Thyroid gland (tissue), 4 donors: Measurements from ENCODE around the gene LCP1. TPM values are rescaled to one million over a fixed set of nuclear protein-coding genes. Genes with fewer than 3 reads are reported as not detected.

Experiments used
- DNase-seq, 2 donors: peaks; one replicate each; pipeline ENCODE4 v3.0.0-alpha.2; 2019
- H3K27ac ChIP-seq, 3 donors: fragments of 200-600 bp; sonication (generic); 1 replicate in 2 of 3; 2 replicates in 1 of 3; pipeline ENCODE4 v1.5.1; 2016 to 2019; ENCODE audit warnings: mild to moderate bottlenecking in 1 of 3, moderate library complexity in 1 of 3
- H3K27me3 ChIP-seq: fragments of 200-600 bp; sonication (generic); one replicate; pipeline ENCODE4 v1.5.1; 2019
- H3K36me3 ChIP-seq, 2 donors: fragments of 200-600 bp; sonication (generic); one replicate each; pipeline ENCODE4 v1.5.1; 2016 to 2019
- H3K4me1 ChIP-seq, 2 donors: fragments of 200-600 bp; sonication (generic); one replicate each; pipeline ENCODE4 v1.5.1; 2017 to 2019
- H3K4me3 ChIP-seq, 3 donors: fragments of 200-600 bp; sonication (generic); replicated peaks in 1 of 3; 1 replicate in 2 of 3; 2 replicates in 1 of 3; pipeline ENCODE4 v1.5.1; 2016; ENCODE audit warnings: mild to moderate bottlenecking in 1 of 3
- H3K9me3 ChIP-seq: fragments of 200-600 bp; sonication (generic); one replicate; pipeline ENCODE4 v1.5.1; 2017
- POLR2A ChIP-seq, 2 donors: fragments of 450-650 bp; IDR thresholded peaks; one replicate each; pipeline ENCODE4 v1.6.1; 2017; ENCODE audit warnings: antibody characterized with exemption in 2 of 2, mild to moderate bottlenecking in 2 of 2, moderate library complexity in 1 of 2
- WGBS, 2 donors: methylation state at CpG; one replicate each; pipeline ENCODE4 v1.1.5; 2017; 5-methylcytosine and 5-hydroxymethylcytosine counted together
- intact Hi-C: fragments of 100-400 bp; cut with DNase I; formaldehyde crosslinking; loops from one replicate; pipeline ENCODE4 v1.15.1; 2023
- total RNA-seq, 4 donors: library from RNA; depleted of rRNA; stranded (reverse); fragments of >200 nt; gene quantifications; one replicate each; pipeline ENCODE4 v1.2.3, GENCODE V29; 2016
- TF ChIP-seq, protein P1 (sequence below), 6 experiments: fragments of 200-600 bp in 3 of 6; fragments of 450-650 bp in 3 of 6; sonication (generic) in 3 of 6; IDR thresholded peaks; one replicate each; pipeline ENCODE4 v1.5.1; 2016 to 2019; ENCODE audit warnings: antibody characterized with exemption in 6 of 6, mild to moderate bottlenecking in 2 of 6, inconsistent platforms in 1 of 6, moderate library complexity in 1 of 6

LCP1 gene
- total RNA-seq, 4 donors from 2014 or later = 8.7 to 27.3 (median 11.9) TPM

- H3K27ac ChIP-seq = no peak overlapping the region
- 80 to 90% methylated on average over 2 of the region's 2 CpGs for WGBS, 2 donors
- H3K4me3 ChIP-seq = no peak overlapping the region
- TF ChIP-seq, protein P1, sequence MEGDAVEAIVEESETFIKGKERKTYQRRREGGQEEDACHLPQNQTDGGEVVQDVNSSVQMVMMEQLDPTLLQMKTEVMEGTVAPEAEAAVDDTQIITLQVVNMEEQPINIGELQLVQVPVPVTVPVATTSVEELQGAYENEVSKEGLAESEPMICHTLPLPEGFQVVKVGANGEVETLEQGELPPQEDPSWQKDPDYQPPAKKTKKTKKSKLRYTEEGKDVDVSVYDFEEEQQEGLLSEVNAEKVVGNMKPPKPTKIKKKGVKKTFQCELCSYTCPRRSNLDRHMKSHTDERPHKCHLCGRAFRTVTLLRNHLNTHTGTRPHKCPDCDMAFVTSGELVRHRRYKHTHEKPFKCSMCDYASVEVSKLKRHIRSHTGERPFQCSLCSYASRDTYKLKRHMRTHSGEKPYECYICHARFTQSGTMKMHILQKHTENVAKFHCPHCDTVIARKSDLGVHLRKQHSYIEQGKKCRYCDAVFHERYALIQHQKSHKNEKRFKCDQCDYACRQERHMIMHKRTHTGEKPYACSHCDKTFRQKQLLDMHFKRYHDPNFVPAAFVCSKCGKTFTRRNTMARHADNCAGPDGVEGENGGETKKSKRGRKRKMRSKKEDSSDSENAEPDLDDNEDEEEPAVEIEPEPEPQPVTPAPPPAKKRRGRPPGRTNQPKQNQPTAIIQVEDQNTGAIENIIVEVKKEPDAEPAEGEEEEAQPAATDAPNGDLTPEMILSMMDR (IDR thresholded peaks at IDR 0.05) = no peak
- TF ChIP-seq POLR2A (IDR thresholded peaks at IDR 0.05) = no peak
- no peak for DNase-seq
- no peaks in the 10 kb centered on the region for H3K27me3 ChIP-seq
- no peaks in the 10 kb centered on the region for H3K4me1 ChIP-seq
- intact Hi-C loops = loop anchor here (10.0 kb wide), 1 partner anchor 343 kb away; no protein-coding TSS in a partner anchor
- no peaks in the 10 kb centered on the region for H3K9me3 ChIP-seq
- no peaks in the 10 kb centered on the region for H3K36me3 ChIP-seq
These were observed 23.8 kb downstream of the LCP1 start for GRCh38 chr13:46158222-46158621.

GRCh38 chr13:46154136-46154801, 27.7 kb downstream of the LCP1 start:
- Histone ChIP-seq H3K4me1 (no peaks in the 10 kb centered on the region), H3K9me3 (no peaks in the 10 kb centered on the region), H3K27me3 (no peaks in the 10 kb centered on the region), H3K27ac (no peak overlapping the region), H3K36me3 (no peaks in the 10 kb centered on the region), H3K4me3 (no peak overlapping the region)
- TF ChIP-seq POLR2A (IDR thresholded peaks at IDR 0.05) = no peak
- TF ChIP-seq, protein P1 (IDR thresholded peaks at IDR 0.05) = no peak
- 75% methylated on average over 7 of the region's 7 CpGs for WGBS, 2 donors
- no peak for DNase-seq
- intact Hi-C loops = loop anchor here (10.0 kb wide), 1 partner anchor 339 kb away; no protein-coding TSS in a partner anchor

- no peaks in the 10 kb centered on the region for H3K27me3 ChIP-seq
- WGBS, 2 donors = 95 to 96% methylated on average over 6 of the region's 6 CpGs
- TF ChIP-seq, protein P1 (IDR thresholded peaks at IDR 0.05) = no peak
- TF ChIP-seq POLR2A (IDR thresholded peaks at IDR 0.05) = no peak
- H3K27ac ChIP-seq = no peak overlapping the region
- H3K4me1 ChIP-seq = no peaks in the 10 kb centered on the region
- H3K36me3 ChIP-seq = no peaks in the 10 kb centered on the region
- no peaks in the 10 kb centered on the region for H3K9me3 ChIP-seq
- no peak for DNase-seq
- no peak overlapping the region for H3K4me3 ChIP-seq
- intact Hi-C loops = loop anchor here (10.0 kb wide), 1 partner anchor 338 kb away; no protein-coding TSS in a partner anchor
These were observed 29.2 kb downstream of the LCP1 start for GRCh38 chr13:46152627-46153328.

- 94 to 96% methylated on average over 1 of the region's 1 CpG for WGBS, 2 donors
- intact Hi-C loops = loop anchor here (10.0 kb wide), 1 partner anchor 335 kb away; no protein-coding TSS in a partner anchor
These were observed 31.8 kb downstream of the LCP1 start for GRCh38 chr13:46150134-46150693.

More at GRCh38 chr13:46150134-46150693, 31.8 kb downstream of the LCP1 start:
- no peaks in the 10 kb centered on the region for H3K27me3 ChIP-seq
- no peak overlapping the region for H3K27ac ChIP-seq
- no peaks in the 10 kb centered on the region for H3K4me1 ChIP-seq
- H3K9me3 ChIP-seq = no peaks in the 10 kb centered on the region
- no peaks in the 10 kb centered on the region for H3K36me3 ChIP-seq
- TF ChIP-seq POLR2A (IDR thresholded peaks at IDR 0.05) = no peak
- TF ChIP-seq, protein P1 (IDR thresholded peaks at IDR 0.05) = no peak
- no peak overlapping the region for H3K4me3 ChIP-seq
- no peak for DNase-seq
